HFFc6 (cell line): ENCODE measurements around the gene SHPK. TPM values are rescaled to one million over a fixed set of nuclear protein-coding genes. Genes with fewer than 3 reads are reported as not detected.
A peak's percentile ranks its signal among the peaks of the same experiment; 100 is the strongest.

Experiments
- DNase-seq: peaks from one replicate; pipeline ENCODE4 v3.0.0-alpha.2; 2018
- H3K27ac Mint-ChIP-seq: 2 replicates; pipeline ENCODE4 v1.8.0; 2020; ENCODE audit warnings: mild to moderate bottlenecking, mixed read lengths
- H3K27me3 Mint-ChIP-seq: 2 replicates; pipeline ENCODE4 v1.8.0; 2021; ENCODE audit warnings: mild to moderate bottlenecking, moderate library complexity, mixed read lengths; ENCODE audit not compliant: insufficient read depth
- H3K36me3 Mint-ChIP-seq: 2 replicates; pipeline ENCODE4 v1.8.0; 2021; ENCODE audit warnings: low read depth, mixed read lengths
- H3K4me1 Mint-ChIP-seq: 2 replicates; pipeline ENCODE4 v1.8.0; 2020; ENCODE audit warnings: low read depth, mixed read lengths
- H3K4me3 Mint-ChIP-seq: 2 replicates; pipeline ENCODE4 v1.8.0; 2020; ENCODE audit warnings: mild to moderate bottlenecking, moderate library complexity, mixed read lengths
- H3K9me3 Mint-ChIP-seq: 2 replicates; pipeline ENCODE4 v1.8.0; 2020; ENCODE audit warnings: mild to moderate bottlenecking, mixed read lengths
- CTCF ChIP-seq: fragments of 200-600 bp; sonication (generic); IDR thresholded peaks from 2 replicates; pipeline ENCODE4 v1.5.0; 2021; ENCODE audit warnings: antibody characterized with exemption, mild to moderate bottlenecking
- total RNA-seq, 6 experiments: library from RNA; stranded (reverse); fragmentation: NEBNext Ultra II Directional; extraction: Animal tissue kit (Norgen Biotek cat#: 25700); gene quantifications; 2 replicates in 1 of 6; 3 replicates in 5 of 6; pipeline ENCODE4 v1.2.3, GENCODE V29; 2021

SHPK gene
- total RNA-seq, 6 experiments from 2014 or later, result 7.9 to 10.5 (median 9.1) TPM

GRCh38 chr17:3641717-3642486, 5.9 kb upstream of the SHPK start:
- no peak for TF ChIP-seq CTCF
- Mint-ChIP-seq H3K27ac (no peak overlapping the region), H3K36me3 (peaks cover 4% of the 10 kb centered on the region; the same call in 1 of the 2 replicates), H3K27me3 (no peaks in the 10 kb centered on the region; the same call in 1 of the 2 replicates), H3K9me3 (no peaks in the 10 kb centered on the region), H3K4me3 (no peak overlapping the region), H3K4me1 (peaks cover 26% of the 10 kb centered on the region)
- DNase-seq, result no peak

DNA sequence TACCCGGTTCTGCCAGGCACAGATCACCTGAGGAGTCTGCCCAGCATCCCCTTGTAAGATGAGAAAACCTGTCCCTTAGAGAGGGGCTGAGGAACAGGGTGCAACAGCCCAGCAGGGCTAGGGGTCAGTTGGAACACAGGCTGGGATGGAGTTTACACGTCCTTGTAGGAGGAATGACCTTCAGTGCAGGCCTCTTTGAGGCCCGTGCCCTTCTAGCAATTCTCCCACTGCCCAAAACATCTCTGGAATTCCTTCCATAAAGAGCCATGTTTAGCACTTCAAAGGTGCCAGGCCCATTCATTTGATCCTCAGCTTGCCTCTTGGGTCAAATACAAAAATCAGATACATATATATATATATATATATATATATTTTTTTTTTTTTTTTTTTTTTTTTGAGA, 5.0 kb upstream of the SHPK start:
- Mint-ChIP-seq H3K9me3 (no peaks in the 10 kb centered on the region), H3K27ac (no peak overlapping the region), H3K4me1 (peaks cover 26% of the 10 kb centered on the region), H3K36me3 (peaks cover 4% of the 10 kb centered on the region; the same call in 1 of the 2 replicates), H3K4me3 (no peak overlapping the region), H3K27me3 (no peaks in the 10 kb centered on the region; the same call in 1 of the 2 replicates)
- no peak for DNase-seq
- no peak for TF ChIP-seq CTCF

DNA sequence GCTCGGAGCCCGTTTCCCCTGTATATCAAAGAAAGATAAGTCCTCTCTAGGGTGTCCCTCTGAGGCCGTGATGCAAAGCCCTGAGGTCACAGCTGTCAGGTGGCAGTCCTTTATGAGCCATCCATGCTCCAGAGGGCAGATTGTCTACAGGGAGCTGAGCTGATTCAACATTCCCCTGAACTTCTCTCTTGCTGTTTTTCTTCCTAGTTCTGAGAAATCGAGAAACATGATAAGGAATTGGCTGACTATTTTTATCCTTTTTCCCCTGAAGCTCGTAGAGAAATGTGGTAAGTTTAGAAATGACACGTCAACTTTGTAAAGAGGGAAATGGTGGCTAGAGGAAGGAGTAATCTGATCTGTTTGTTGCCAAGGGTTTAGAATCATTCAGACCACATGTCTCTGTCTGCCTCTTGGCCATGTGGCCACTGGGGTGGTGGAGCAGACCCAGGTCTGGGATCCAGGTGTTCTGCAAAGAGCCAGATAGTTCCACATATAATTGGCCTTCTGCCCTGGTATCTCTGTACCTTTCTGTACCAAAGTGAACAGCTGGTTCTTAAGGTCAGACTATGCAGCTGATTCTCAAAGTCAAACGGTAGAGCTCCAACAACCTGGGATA, 4.0 kb upstream of the SHPK start:
- Mint-ChIP-seq H3K4me3 (peak overlapping the region; percentile 22; the same call in 1 of the 2 replicates), H3K27ac (peak overlapping the region; percentile 77), H3K27me3 (no peaks in the 10 kb centered on the region; the same call in 1 of the 2 replicates), H3K36me3 (peaks cover 4% of the 10 kb centered on the region; the same call in 1 of the 2 replicates), H3K4me1 (peaks cover 26% of the 10 kb centered on the region), H3K9me3 (no peaks in the 10 kb centered on the region)
- no peak; the same call in 1 of the 2 replicates for TF ChIP-seq CTCF
- peak; percentile 53 for DNase-seq

GRCh38 chr17:3636908-3637373, 891 bp upstream of the SHPK start:
- no peaks in the 10 kb centered on the region for H3K9me3 Mint-ChIP-seq
- DNase-seq, result no peak
- peak overlapping the region; percentile 60 for H3K27ac Mint-ChIP-seq
- peak overlapping the region; percentile 97 for H3K4me3 Mint-ChIP-seq
- peaks cover 6% of the 10 kb centered on the region; the same call in 1 of the 2 replicates for H3K36me3 Mint-ChIP-seq
- H3K27me3 Mint-ChIP-seq, result no peaks in the 10 kb centered on the region; the same call in 1 of the 2 replicates
- peaks cover 29% of the 10 kb centered on the region for H3K4me1 Mint-ChIP-seq
- no peak for TF ChIP-seq CTCF

DNA sequence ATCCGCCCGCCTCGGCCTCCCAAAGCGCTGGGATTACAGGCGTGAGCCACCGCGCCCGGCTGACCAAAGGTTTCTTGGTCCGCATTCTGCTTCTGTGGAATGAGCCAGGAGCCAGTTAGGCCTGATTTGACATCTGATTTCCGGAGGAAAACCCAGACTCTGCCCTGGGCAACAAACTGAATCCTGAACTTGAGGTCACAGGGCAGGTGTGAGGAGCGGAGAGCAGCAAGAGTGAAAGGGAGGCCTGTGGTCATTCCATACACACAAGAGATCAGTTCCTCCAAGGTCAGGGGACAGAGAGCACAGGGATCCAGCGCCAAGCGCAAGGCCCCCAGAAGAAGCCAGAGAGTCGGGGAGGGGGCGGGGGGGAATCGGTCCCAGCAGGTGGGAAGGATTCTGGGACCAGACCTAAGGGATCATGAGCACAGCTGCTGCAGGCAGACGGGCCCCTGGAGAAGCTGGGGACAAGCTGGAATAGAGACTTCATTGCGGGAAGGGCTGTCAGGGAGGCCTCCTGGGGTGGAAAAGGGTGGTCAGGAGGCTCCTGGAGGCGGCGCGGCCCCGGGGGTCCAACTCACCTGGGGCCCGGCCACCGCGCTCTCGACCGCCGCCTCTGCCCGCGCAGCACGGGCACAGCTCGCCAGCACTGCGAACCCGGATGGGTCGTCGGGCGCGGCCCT, 436 bp downstream of the SHPK start:
- no peak overlapping the region; the same call in 1 of the 2 replicates for H3K27ac Mint-ChIP-seq
- no peak for TF ChIP-seq CTCF
- H3K9me3 Mint-ChIP-seq, result no peaks in the 10 kb centered on the region
- DNase-seq, result no peak
- H3K4me1 Mint-ChIP-seq, result peaks cover 29% of the 10 kb centered on the region
- peak overlapping the region; percentile 97 for H3K4me3 Mint-ChIP-seq
- no peaks in the 10 kb centered on the region; the same call in 1 of the 2 replicates for H3K27me3 Mint-ChIP-seq
- H3K36me3 Mint-ChIP-seq, result peaks cover 6% of the 10 kb centered on the region; the same call in 1 of the 2 replicates
